B cell (primary cell): Measurements from ENCODE around the gene ZSWIM4. TPM values are rescaled to one million over a fixed set of nuclear protein-coding genes. Genes with fewer than 3 reads are reported as not detected.
A peak's percentile ranks its signal among the peaks of the same experiment; 100 is the strongest.

Experiments
- ATAC-seq: fragments of 200-7000 bp; cut with Tn5 transposase; one replicate; pipeline ENCODE4 v1.10.0; 2021; ENCODE audit warnings: low read depth, mild to moderate bottlenecking, moderate number of reproducible peaks, moderate library complexity
- CTCF ChIA-PET: fragments of 350-600 bp; sonication (Branson Sonifier 250); formaldehyde crosslinking; loops from one replicate; lab custom pipeline; 2021; ENCODE audit warnings: antibody characterized with exemption, inconsistent platforms; lab: Charles Lee
- POLR2A ChIA-PET: fragments of 350-600 bp; sonication (Branson Sonifier 250); formaldehyde crosslinking; loops from one replicate; lab custom pipeline; 2021; ENCODE audit warnings: antibody characterized with exemption; lab: Charles Lee
- DNase-seq: peaks from one replicate; pipeline ENCODE4 v3.0.0; 2013
- H2AFZ ChIP-seq: 2 replicates; pipeline ENCODE4 v1.6.1; 2012; ENCODE audit warnings: mild to moderate bottlenecking, low read depth, low read length; ENCODE audit not compliant: insufficient read depth, poor library complexity, severe bottlenecking
- H3K27ac ChIP-seq, 2 donors: 1 replicate in 1 of 2; 2 replicates in 1 of 2; pipeline ENCODE4 v1.5.1; 2012 to 2013; ENCODE audit warnings: low read length in 2 of 2, mild to moderate bottlenecking in 2 of 2, moderate library complexity in 1 of 2
- H3K27me3 ChIP-seq, 4 experiments: fragments of 200-600 bp in 1 of 4; sonication (generic) in 1 of 4; replicated peaks in 1 of 4; 1 replicate in 2 of 4; 2 replicates in 2 of 4; pipeline versions ENCODE4 v1.6.1 to v1.7.0; 2013 to 2016; ENCODE audit warnings: low read length in 3 of 4, mild to moderate bottlenecking in 2 of 4, mixed read lengths in 1 of 4, moderate library complexity in 1 of 4; ENCODE audit not compliant: insufficient read depth in 4 of 4, control insufficient read depth in 3 of 4; ENCODE audit errors: control extremely low read depth in 1 of 4
- H3K36me3 ChIP-seq, 2 experiments: replicated peaks in 1 of 2; 1 replicate in 1 of 2; 2 replicates in 1 of 2; pipeline versions ENCODE4 v1.6.1 to v1.7.1; 2013; ENCODE audit warnings: low read length in 1 of 2; ENCODE audit not compliant: insufficient read depth in 2 of 2, control insufficient read depth in 1 of 2; ENCODE audit errors: control extremely low read depth in 1 of 2, extremely low read depth in 1 of 2
- H3K4me1 ChIP-seq, 2 donors: fragments of 200-600 bp in 1 of 2; sonication (generic) in 1 of 2; 1 replicate in 1 of 2; 2 replicates in 1 of 2; pipeline versions ENCODE4 v1.5.1 to v1.6.1; 2013 to 2017; ENCODE audit warnings: low read length in 2 of 2; ENCODE audit not compliant: control insufficient read depth in 2 of 2, insufficient read depth in 2 of 2
- H3K4me2 ChIP-seq: replicated peaks from 2 replicates; pipeline ENCODE3; 2012; ENCODE audit warnings: mild to moderate bottlenecking, low read depth, low read length; ENCODE audit not compliant: poor library complexity, severe bottlenecking
- H3K4me3 ChIP-seq, 5 experiments: fragments of 200-600 bp in 1 of 5; sonication (generic) in 1 of 5; 1 replicate in 3 of 5; 2 replicates in 2 of 5; pipeline versions ENCODE4 v1.5.1 to v1.7.0; 2011 to 2016; ENCODE audit warnings: low read length in 4 of 5, mild to moderate bottlenecking in 4 of 5, low read depth in 2 of 5, control low read depth in 1 of 5, moderate library complexity in 1 of 5; ENCODE audit not compliant: insufficient read depth in 1 of 5; ENCODE audit errors: control extremely low read depth in 1 of 5, extremely low read depth in 1 of 5
- H3K79me2 ChIP-seq: fragments of 200-600 bp; sonication (generic); one replicate; pipeline ENCODE4 v1.6.0; 2016; ENCODE audit warnings: low read length; ENCODE audit not compliant: control insufficient read depth, insufficient read depth
- H3K9ac ChIP-seq: fragments of 200-600 bp; sonication (generic); 2 replicates; pipeline ENCODE4 v1.6.1; 2017; ENCODE audit warnings: mild to moderate bottlenecking, low read length, moderate library complexity
- H3K9me3 ChIP-seq, 3 donors: one replicate each; pipeline versions ENCODE4 v1.6.1 to v1.7.1; 2013; ENCODE audit warnings: low read length in 2 of 3; ENCODE audit not compliant: control insufficient read depth in 2 of 3, insufficient read depth in 1 of 3; ENCODE audit errors: control extremely low read depth in 1 of 3
- H4K20me1 ChIP-seq: 2 replicates; pipeline ENCODE4 v1.6.0; 2012; ENCODE audit warnings: mild to moderate bottlenecking, low read length; ENCODE audit not compliant: insufficient read depth, control insufficient read depth, poor library complexity, severe bottlenecking
- H3K27ac Mint-ChIP-seq: one replicate; pipeline ENCODE4 v1.8.0; 2021; ENCODE audit warnings: mixed read lengths
- H3K27me3 Mint-ChIP-seq: one replicate; pipeline ENCODE4 v1.8.0; 2021; ENCODE audit warnings: mixed read lengths
- H3K4me1 Mint-ChIP-seq: one replicate; pipeline ENCODE4 v1.8.0; 2021; ENCODE audit warnings: mixed read lengths
- H3K4me3 Mint-ChIP-seq: one replicate; pipeline ENCODE4 v1.8.0; 2021; ENCODE audit warnings: mixed read lengths
- H3K9me3 Mint-ChIP-seq: one replicate; pipeline ENCODE4 v1.8.0; 2022; ENCODE audit warnings: mixed read lengths; ENCODE audit not compliant: insufficient read depth
- EZH2 ChIP-seq: IDR thresholded peaks from 2 replicates; pipeline ENCODE4 v1.6.1; 2012; ENCODE audit warnings: borderline replicate concordance, low read depth, mild to moderate bottlenecking, moderate library complexity, low read length; ENCODE audit not compliant: insufficient read depth, poor library complexity, severe bottlenecking
- WGBS: methylation state at CpG from one replicate; pipeline ENCODE4 v1.1.5; 2013; ENCODE audit warnings: missing lambda C conversion rate; ENCODE audit not compliant: insufficient coverage; 5-methylcytosine and 5-hydroxymethylcytosine counted together
- intact Hi-C: fragments of 100-400 bp; cut with micrococcal nuclease; formaldehyde crosslinking; loops from one replicate; pipeline ENCODE4 v1.10.0; 2022
- polyA plus RNA-seq: library from polyadenylated mRNA; depleted of rRNA; stranded (reverse); fragments of >200 nt; gene quantifications from 2 replicates; pipeline ENCODE4 v1.2.3, GENCODE V29; 2012
- total RNA-seq, 2 donors: library from RNA; stranded (reverse); fragments of 120-200 nt in 1 of 2; gene quantifications; 1 replicate in 1 of 2; 2 replicates in 1 of 2; pipeline versions ENCODE4 v1.2.3 to v1.2.4, GENCODE V29; 2013 to 2022
- TF ChIP-seq, protein P1 (sequence below): fragments of 200-600 bp; IDR thresholded peaks from one replicate; pipeline ENCODE4 v1.8.0; 2022; ENCODE audit warnings: antibody characterized with exemption, mild to moderate bottlenecking

ZSWIM4 gene
- total and polyA plus RNA-seq, 2 donors (not counting 1 experiment from before 2014, with no cell fraction given) = 2.6 to 10.6 TPM

DNA sequence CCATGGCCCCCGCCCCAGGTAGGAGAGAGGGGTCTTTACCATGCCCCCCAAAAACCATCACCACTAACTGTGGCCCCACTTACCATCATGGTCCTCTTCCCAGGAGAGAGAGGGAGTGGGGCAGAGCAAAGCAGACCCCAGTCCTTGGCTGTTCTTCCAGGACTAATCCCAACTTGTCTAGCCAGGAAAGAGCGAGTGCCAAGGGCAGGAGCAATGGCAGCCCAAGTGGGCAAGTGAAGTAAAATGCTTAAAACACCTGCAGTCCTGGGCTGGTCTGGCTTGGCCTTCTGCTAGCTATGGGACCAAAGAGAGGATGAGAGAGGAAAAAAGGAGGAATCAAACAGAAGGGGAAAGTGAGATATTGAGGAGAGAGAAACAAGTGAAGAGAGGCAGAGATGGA lies 17.9 kb downstream of the ZSWIM4 start:
- no peak overlapping the region for H3K4me3 Mint-ChIP-seq
- Histone ChIP-seq H2AFZ (no peak overlapping the region), H3K27ac (no peak overlapping the region), H3K79me2 (no peaks in the 10 kb centered on the region), H3K9ac (no peak overlapping the region), H3K4me3 (no peak overlapping the region), H3K4me2 (no peak overlapping the region), H4K20me1 (no peaks in the 10 kb centered on the region), H3K9me3 (peaks cover 0 to 6% (median 0%) of the 10 kb centered on the region in 3 donors), H3K27me3 (no peaks in the 10 kb centered on the region), H3K36me3 (peaks cover 0 to 4% of the 10 kb centered on the region in 2 experiments), H3K4me1 (peaks cover 0 to 3% of the 10 kb centered on the region in 2 donors)
- H3K27me3 Mint-ChIP-seq = no peaks in the 10 kb centered on the region
- POLR2A ChIA-PET = no interaction called here
- ATAC-seq (no peak), DNase-seq (no peak)
- WGBS = 92% methylated on average over 1 of the region's 2 CpGs
- intact Hi-C loops = no loop called here
- H3K9me3 Mint-ChIP-seq = no peaks in the 10 kb centered on the region
- no peak for TF ChIP-seq EZH2
- TF ChIP-seq, protein P1, sequence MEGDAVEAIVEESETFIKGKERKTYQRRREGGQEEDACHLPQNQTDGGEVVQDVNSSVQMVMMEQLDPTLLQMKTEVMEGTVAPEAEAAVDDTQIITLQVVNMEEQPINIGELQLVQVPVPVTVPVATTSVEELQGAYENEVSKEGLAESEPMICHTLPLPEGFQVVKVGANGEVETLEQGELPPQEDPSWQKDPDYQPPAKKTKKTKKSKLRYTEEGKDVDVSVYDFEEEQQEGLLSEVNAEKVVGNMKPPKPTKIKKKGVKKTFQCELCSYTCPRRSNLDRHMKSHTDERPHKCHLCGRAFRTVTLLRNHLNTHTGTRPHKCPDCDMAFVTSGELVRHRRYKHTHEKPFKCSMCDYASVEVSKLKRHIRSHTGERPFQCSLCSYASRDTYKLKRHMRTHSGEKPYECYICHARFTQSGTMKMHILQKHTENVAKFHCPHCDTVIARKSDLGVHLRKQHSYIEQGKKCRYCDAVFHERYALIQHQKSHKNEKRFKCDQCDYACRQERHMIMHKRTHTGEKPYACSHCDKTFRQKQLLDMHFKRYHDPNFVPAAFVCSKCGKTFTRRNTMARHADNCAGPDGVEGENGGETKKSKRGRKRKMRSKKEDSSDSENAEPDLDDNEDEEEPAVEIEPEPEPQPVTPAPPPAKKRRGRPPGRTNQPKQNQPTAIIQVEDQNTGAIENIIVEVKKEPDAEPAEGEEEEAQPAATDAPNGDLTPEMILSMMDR = no peak
- CTCF ChIA-PET = no interaction called here
- H3K27ac Mint-ChIP-seq = no peak overlapping the region
- peaks cover 2% of the 10 kb centered on the region for H3K4me1 Mint-ChIP-seq

DNA sequence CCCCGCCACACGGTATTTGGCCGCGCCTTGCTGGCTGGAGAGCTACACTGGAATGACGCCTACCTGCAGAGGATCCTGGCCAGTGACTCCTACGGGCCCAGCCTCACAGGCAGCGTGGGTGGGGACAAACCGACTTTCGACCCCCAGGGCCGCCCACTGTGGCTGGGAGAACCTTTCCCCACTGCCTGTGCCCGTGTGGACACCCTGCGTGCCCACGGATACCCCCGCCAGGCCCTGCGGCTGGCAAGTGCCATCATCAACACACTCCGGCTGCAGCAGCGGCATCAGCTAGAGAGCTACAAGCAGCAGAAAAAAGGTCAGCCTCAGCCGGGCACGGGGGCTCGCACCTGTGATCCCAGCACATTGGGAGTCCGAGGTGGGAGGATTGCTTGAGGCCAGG lies 19.3 kb downstream of the ZSWIM4 start:
- Mint-ChIP-seq H3K4me3 (no peak overlapping the region), H3K9me3 (no peaks in the 10 kb centered on the region), H3K27me3 (no peaks in the 10 kb centered on the region), H3K4me1 (peaks cover 3% of the 10 kb centered on the region), H3K27ac (no peak overlapping the region)
- no peaks in the 10 kb centered on the region for H4K20me1 ChIP-seq
- H3K4me2 ChIP-seq = no peak overlapping the region
- no peak overlapping the region for H3K4me3 ChIP-seq
- peaks cover 0 to 4% of the 10 kb centered on the region in 2 experiments for H3K36me3 ChIP-seq
- H3K4me1 ChIP-seq = peaks cover 0 to 3% of the 10 kb centered on the region in 2 donors
- intact Hi-C loops = no loop called here
- no peak overlapping the region for H2AFZ ChIP-seq
- POLR2A ChIA-PET = no interaction called here
- DNase-seq (peak; percentile 14), ATAC-seq (no peak)
- no peak overlapping the region for H3K27ac ChIP-seq
- TF ChIP-seq, protein P1 = no peak
- no peak for TF ChIP-seq EZH2
- H3K9ac ChIP-seq = no peak overlapping the region
- 91% methylated on average over 17 of the region's 21 CpGs for WGBS
- no peaks in the 10 kb centered on the region for H3K79me2 ChIP-seq
- peaks cover 0 to 6% (median 0%) of the 10 kb centered on the region in 3 donors for H3K9me3 ChIP-seq
- H3K27me3 ChIP-seq = no peaks in the 10 kb centered on the region
- CTCF ChIA-PET = interaction anchor here (0.7 to 1.5 kb wide), 2 partner anchors 24 to 48 kb away, joined by 3 to 6 read pairs; no protein-coding TSS in a partner anchor
